K562 (cell line): ENCODE measurements around the gene IPO13. TPM values are rescaled to one million over a fixed set of nuclear protein-coding genes. Genes with fewer than 3 reads are reported as not detected.
A peak's percentile ranks its signal among the peaks of the same experiment; 100 is the strongest.

Source experiments
- ATAC-seq: fragments of 200-7000 bp; cut with Tn5 transposase; 3 replicates; pipeline ENCODE4 v1.9.1; 2020; ENCODE audit warnings: moderate library complexity
- BruUV-seq: library from RNA; stranded (reverse); fragments of 400-500 nt; replicated peaks from 2 replicates; lab custom pipeline; 2021; lab: Mats Ljungman, UMichigan
- CTCF ChIA-PET: fragments of 300-600 bp; formaldehyde crosslinking; extraction: SDS; loops from one replicate; lab custom pipeline; 2021; ENCODE audit warnings: low intra/inter-chr PET ratio; lab: Yijun Ruan, JAX
- POLR2A ChIA-PET: fragments of 300-600, 350-650 bp; sonication (Branson Sonifier 250); formaldehyde crosslinking; extraction: SDS; loops from one replicate; lab custom pipeline; 2021; ENCODE audit warnings: antibody characterized with exemption, inconsistent platforms; lab: Yijun Ruan, JAX
- DNase-seq, 4 experiments: peaks; one replicate each; pipeline versions ENCODE4 v3.0.0 to v3.0.0-alpha.2; 2011 to 2018; ENCODE audit warnings: low spot score in 3 of 4, mixed read lengths in 3 of 4; ENCODE audit errors: extremely low read depth in 1 of 4
- FAIRE-seq: peaks from 2 replicates; lab custom pipeline; 2011; peaks lifted over from hg19 to GRCh38; lab: Jason Lieb, UNC
- H2AFZ ChIP-seq: 2 replicates; pipeline ENCODE4 v1.6.0; 2011; ENCODE audit warnings: low read depth, low read length, control low read depth, inconsistent platforms
- H3K27ac ChIP-seq: fragments of 200-600 bp; 3 replicates; pipeline ENCODE4 v1.8.0; 2011; ENCODE audit warnings: low read depth, mild to moderate bottlenecking, control low read depth, inconsistent platforms, low read length, moderate library complexity, mixed read lengths; ENCODE audit errors: extremely low read depth
- H3K27me3 ChIP-seq, 2 experiments: fragments of 300-600 bp in 1 of 2; 2 replicates in 1 of 2; 3 replicates in 1 of 2; pipeline versions ENCODE4 v1.6.0 to v1.8.0; 2011; ENCODE audit warnings: inconsistent platforms in 2 of 2, low read length in 2 of 2, mild to moderate bottlenecking in 1 of 2, mixed read lengths in 1 of 2, moderate library complexity in 1 of 2; ENCODE audit not compliant: control insufficient read depth in 2 of 2, insufficient read depth in 2 of 2
- H3K36me3 ChIP-seq: fragments of 300-600 bp; 3 replicates; pipeline ENCODE4 v1.8.0; 2011; ENCODE audit warnings: mild to moderate bottlenecking, low read length, inconsistent platforms; ENCODE audit not compliant: control insufficient read depth, insufficient read depth
- H3K4me1 ChIP-seq, 2 experiments: fragments of 200-600 bp in 1 of 2; replicated peaks in 1 of 2; 2 replicates in 1 of 2; 3 replicates in 1 of 2; pipeline versions ENCODE4 v1.5.1 to v1.8.0; 2011; ENCODE audit warnings: inconsistent platforms in 2 of 2, low read length in 2 of 2, mild to moderate bottlenecking in 1 of 2, mixed read lengths in 1 of 2, moderate library complexity in 1 of 2; ENCODE audit not compliant: control insufficient read depth in 2 of 2, insufficient read depth in 2 of 2
- H3K4me2 ChIP-seq: 2 replicates; pipeline ENCODE4 v1.6.1; 2011; ENCODE audit warnings: low read length, control low read depth, inconsistent platforms, mixed read lengths; ENCODE audit not compliant: insufficient read depth
- H3K4me3 ChIP-seq: fragments of 200-600 bp; sonication (generic), shearing (Covaris generic); 2 replicates; pipeline ENCODE4 v1.5.1; 2016; ENCODE audit warnings: control low read depth, inconsistent platforms
- H3K79me2 ChIP-seq: fragments of 200-600 bp; 3 replicates; pipeline ENCODE4 v1.8.0; 2011; ENCODE audit warnings: low read length, inconsistent platforms; ENCODE audit not compliant: control insufficient read depth, insufficient read depth
- H3K9ac ChIP-seq, 2 experiments: 2 replicates each; pipeline versions ENCODE4 v1.6.0 to v1.6.1; 2011; ENCODE audit warnings: low read depth in 2 of 2, low read length in 2 of 2, control low read depth in 1 of 2, inconsistent platforms in 1 of 2, mild to moderate bottlenecking in 1 of 2, mixed read lengths in 1 of 2; ENCODE audit not compliant: insufficient read depth in 1 of 2
- H3K9me1 ChIP-seq: one replicate; pipeline ENCODE4 v1.6.0; 2011; ENCODE audit warnings: inconsistent platforms, mild to moderate bottlenecking, low read length, moderate library complexity; ENCODE audit not compliant: control insufficient read depth, insufficient read depth
- H3K9me3 ChIP-seq: replicated peaks from 2 replicates; pipeline ENCODE4 v1.5.1; 2011; ENCODE audit warnings: low read depth, low read length, inconsistent platforms; ENCODE audit not compliant: control insufficient read depth, insufficient read depth
- H4K20me1 ChIP-seq: replicated peaks from 2 replicates; pipeline ENCODE4 v1.6.1; 2011; ENCODE audit warnings: low read length, inconsistent platforms, mixed read lengths; ENCODE audit not compliant: control insufficient read depth, insufficient read depth
- ARID3A ChIP-seq: IDR thresholded peaks from 2 replicates; pipeline ENCODE4 v1.6.1; 2012; ENCODE audit warnings: low read depth, low read length, improper control_type of control experiment, borderline replicate concordance
- CBFB ChIP-seq: sonication (generic); formaldehyde crosslinking; IDR thresholded peaks from 2 replicates; pipeline ENCODE4 v1.4.0; 2020; ENCODE audit warnings: mild to moderate bottlenecking, missing genetic modification reagents
- HDAC3 ChIP-seq: fragments of 450-650 bp; IDR thresholded peaks from 2 replicates; pipeline ENCODE4 v1.6.1; 2018; ENCODE audit warnings: borderline replicate concordance, mild to moderate bottlenecking, moderate library complexity; ENCODE audit not compliant: partially characterized antibody
- HIVEP1 ChIP-seq: fragments of 250-450 bp; sonication (Bioruptor Pico); IDR thresholded peaks from 2 replicates; pipeline ENCODE4 v1.4.0; 2020; ENCODE audit warnings: mild to moderate bottlenecking
- KLF6 ChIP-seq: fragments of 250-450 bp; sonication (Bioruptor Pico); IDR thresholded peaks from 2 replicates; pipeline ENCODE4 v1.4.0; 2020; ENCODE audit warnings: mild to moderate bottlenecking, moderate library complexity, borderline replicate concordance
- MIER1 ChIP-seq: fragments of 450-650 bp; IDR thresholded peaks from 2 replicates; pipeline ENCODE4 v1.6.1; 2016; ENCODE audit warnings: antibody characterized with exemption, mild to moderate bottlenecking, low read depth
- NBN ChIP-seq: fragments of 450-650 bp; IDR thresholded peaks from 2 replicates; pipeline ENCODE4 v1.6.1; 2016; ENCODE audit warnings: low read depth, mild to moderate bottlenecking
- NFE2 ChIP-seq: IDR thresholded peaks from 2 replicates; pipeline ENCODE4 v1.6.1; 2014; ENCODE audit warnings: antibody characterized with exemption, low read depth
- NR0B1 ChIP-seq: fragments of 450-650 bp; IDR thresholded peaks from one replicate; pipeline ENCODE4 v1.6.1; 2018; ENCODE audit warnings: mild to moderate bottlenecking, moderate library complexity; ENCODE audit not compliant: partially characterized antibody
- NR2F6 ChIP-seq: fragments of 450-650 bp; formaldehyde crosslinking; IDR thresholded peaks from 2 replicates; pipeline ENCODE4 v1.4.0; 2020; ENCODE audit warnings: mild to moderate bottlenecking
- PURB ChIP-seq: sonication (generic); formaldehyde crosslinking; IDR thresholded peaks from 2 replicates; pipeline ENCODE4 v1.9.0; 2021; ENCODE audit warnings: low read depth, mild to moderate bottlenecking, missing genetic modification reagents
- SUPT5H ChIP-seq: fragments of 450-650 bp; IDR thresholded peaks from 2 replicates; pipeline ENCODE4 v1.6.1; 2016
- TCF15 ChIP-seq: fragments of 250-450 bp; sonication (Bioruptor Pico); IDR thresholded peaks from 2 replicates; pipeline ENCODE4 v1.8.0; 2022; ENCODE audit warnings: moderate library complexity, mild to moderate bottlenecking, inconsistent platforms
- ZBTB43 ChIP-seq: sonication (generic); formaldehyde crosslinking; IDR thresholded peaks from 2 replicates; pipeline ENCODE4 v1.8.0; 2023; ENCODE audit warnings: mild to moderate bottlenecking, missing genetic modification reagents
- ZC3H11A ChIP-seq: IDR thresholded peaks from 2 replicates; pipeline ENCODE4 v1.6.1; 2012; ENCODE audit warnings: low read depth, low read length, improper control_type of control experiment
- ZNF395 ChIP-seq: fragments of 200-800 bp; sonication (Bioruptor generic); IDR thresholded peaks from 2 replicates; pipeline ENCODE4 v1.6.1; 2017; ENCODE audit warnings: missing genetic modification characterization, missing compliant biosample characterization
- ZNF830 ChIP-seq: fragments of 250-450 bp; sonication (Bioruptor Pico); IDR thresholded peaks from 2 replicates; pipeline ENCODE4 v1.5.0; 2021; ENCODE audit warnings: mild to moderate bottlenecking
- WGBS: fragments of 100-300 bp; shearing (Covaris generic); methylation state at CpG from one replicate; pipeline ENCODE4 v1.1.6; 2016; ENCODE audit warnings: low coverage, mixed read lengths; ENCODE audit not compliant: insufficient coverage; ENCODE audit errors: missing lambda C conversion rate; 5-methylcytosine and 5-hydroxymethylcytosine counted together
- in situ Hi-C: fragments of 300-500 bp; cut with MboI; formaldehyde crosslinking; loops from 4 replicates; pipeline ENCODE4 v1.15.0; 2018; ENCODE audit warnings: inconsistent platforms, mixed read lengths
- intact Hi-C: fragments of 100-400 bp; cut with micrococcal nuclease; formaldehyde crosslinking; loops from 2 replicates; pipeline ENCODE4 v1.14.2; 2022
- polyA plus RNA-seq, 8 experiments: library from polyadenylated mRNA; depleted of rRNA in 4 of 8; stranded (reverse) in 5 of 8; unstranded in 3 of 8; fragments of >200 nt; fragmentation: Nextera tagmentation in 2 of 8; fragmentation: Illumina TruSeq in 1 of 8; extraction: Ambion mirVana in 2 of 8; extraction: Trizol in 1 of 8; gene quantifications; 2 replicates each; pipeline versions ENCODE4 v1.2.1 to v1.2.3, GENCODE V29; 2011 to 2014; ENCODE audit warnings: inconsistent platforms in 1 of 8, missing spikeins in 1 of 8
- total RNA-seq, 7 experiments: library from RNA; depleted of rRNA in 6 of 7; stranded (reverse); fragments of >200 nt in 6 of 7; fragmentation: Illumina TruSeq in 2 of 7; extraction: Trizol in 2 of 7; gene quantifications; 2 replicates each; pipeline versions ENCODE4 v1.2.1 to v1.2.3, GENCODE V29; 2011 to 2021; ENCODE audit warnings: low replicate concordance in 1 of 7

The IPO13 gene
- total and polyA plus RNA-seq, 9 of the 15 experiments (the other 6 are each of a cell fraction or from before 2014, with no cell fraction given): 7.0 to 30.8 (median 16.2) TPM

DNA sequence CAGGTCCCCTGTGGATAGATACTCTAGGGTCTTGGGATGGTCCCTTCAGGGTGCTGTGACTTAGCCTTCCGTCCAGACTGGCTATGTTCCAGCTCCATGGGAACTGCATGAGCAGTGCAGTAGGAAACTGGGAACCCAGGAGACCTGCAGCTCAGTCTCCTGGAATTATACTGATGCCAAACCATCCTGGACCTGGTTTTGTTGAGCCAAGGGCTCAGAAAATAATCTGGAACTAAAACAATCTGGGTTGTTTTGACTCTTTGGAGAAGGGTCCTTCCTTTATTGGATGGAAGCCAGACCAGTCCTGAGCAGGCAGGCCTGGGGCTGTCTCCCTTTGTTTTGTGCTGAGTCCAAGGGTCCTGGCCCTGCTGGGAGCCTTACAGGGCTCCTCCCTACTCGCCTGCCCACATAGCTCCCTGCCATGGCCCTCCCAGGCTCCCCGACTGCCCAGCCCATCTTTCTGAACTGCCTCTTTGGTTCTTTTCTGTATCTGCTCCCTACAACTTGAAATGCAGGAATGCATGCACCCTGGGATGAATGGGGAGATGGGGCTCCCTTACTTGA lies 1.2 kb downstream of the IPO13 start:
- H3K9ac ChIP-seq: peak overlapping the region; percentile 98; a peak in 3 of 4 replicates
- no TSS peak for BruUV-seq
- in situ Hi-C loops: no loop called here
- POLR2A ChIA-PET: interaction anchor here (0.6 to 2.9 kb wide), 6 partner anchors 10 to 241 kb away, joined by 3 to 11 read pairs (median 4); partner anchors contain the start of genes DPH2 and ST3GAL3
- ATAC-seq: no peak
- H3K4me2 ChIP-seq: peak overlapping the region; percentile 98
- no peaks in the 10 kb centered on the region for H3K27me3 ChIP-seq
- peaks cover 21% of the 10 kb centered on the region for H3K36me3 ChIP-seq
- 0 out of 2 replicates have a peak, but pooled peaks cover 2% of the 10 kb centered on the region for H4K20me1 ChIP-seq
- H2AFZ ChIP-seq: no peak overlapping the region
- peak in 2 of 4 experiments; percentile 26 to 38 for DNase-seq
- H3K9me3 ChIP-seq: no peaks in the 10 kb centered on the region
- no peak for FAIRE-seq
- H3K4me3 ChIP-seq: peak overlapping the region; percentile 60
- H3K9me1 ChIP-seq: no peaks in the 10 kb centered on the region
- H3K4me1 ChIP-seq: peaks cover 20 to 41% of the 10 kb centered on the region in 2 experiments
- intact Hi-C loops: loop anchor here (5.0 kb wide), 1 partner anchor 89 kb away; no protein-coding TSS in a partner anchor
- no peak overlapping the region; the same call in 2 of the 3 replicates for H3K27ac ChIP-seq
- CTCF ChIA-PET: no interaction called here
- 37% methylated on average over 3 of the region's 3 CpGs for WGBS
- peaks cover 45% of the 10 kb centered on the region for H3K79me2 ChIP-seq
- TF ChIP-seq TCF15 (CRISPR knock-in tag) (no peak), MIER1 (no peak), ZBTB43 (CRISPR knock-in tag) (no peak), KLF6 (CRISPR knock-in tag) (no peak), ZC3H11A (no peak), ZNF830 (CRISPR knock-in tag) (no peak), NR2F6 (no peak), HDAC3 (no peak), SUPT5H (no peak), NBN (no peak), PURB (CRISPR knock-in tag) (no peak), NR0B1 (no peak), ZNF395 (CRISPR knock-in tag) (no peak), HIVEP1 (no peak), NFE2 (no peak), ARID3A (no peak), CBFB (CRISPR knock-in tag) (no peak)
